K562 (cell line): ENCODE results near the gene LOXL3. TPM values are rescaled to one million over a fixed set of nuclear protein-coding genes. Genes with fewer than 3 reads are reported as not detected.

Experiments
- ELF1 ChIP-seq: fragments of 200-800 bp; sonication (Bioruptor generic); IDR thresholded peaks from 2 replicates; pipeline ENCODE4 v1.6.1; 2016; ENCODE audit warnings: missing genetic modification characterization, missing compliant biosample characterization
- HCFC1 ChIP-seq: IDR thresholded peaks from 2 replicates; pipeline ENCODE4 v1.6.1; 2012; ENCODE audit warnings: low read depth, low read length, improper control_type of control experiment
- MEIS2 ChIP-seq: fragments of 450-650 bp; IDR thresholded peaks from 2 replicates; pipeline ENCODE4 v1.6.1; 2014; ENCODE audit warnings: mild to moderate bottlenecking; ENCODE audit not compliant: partially characterized antibody
- PTBP1 ChIP-seq: fragments of 200-400 bp; formaldehyde crosslinking; IDR thresholded peaks from 2 replicates; pipeline ENCODE4 v1.6.1; 2017; ENCODE audit warnings: low read depth, low read length
- RAD51 ChIP-seq: fragments of 450-650 bp; IDR thresholded peaks from 2 replicates; pipeline ENCODE4 v1.7.1; 2016; ENCODE audit warnings: low read depth, mild to moderate bottlenecking, borderline replicate concordance
- ZNF12 ChIP-seq: sonication (generic); formaldehyde crosslinking; IDR thresholded peaks from 2 replicates; pipeline ENCODE4 v1.4.0; 2020; ENCODE audit warnings: mild to moderate bottlenecking, missing genetic modification reagents
- polyA plus RNA-seq, 8 experiments: library from polyadenylated mRNA; depleted of rRNA in 4 of 8; stranded (reverse) in 5 of 8; unstranded in 3 of 8; fragments of >200 nt; fragmentation: Nextera tagmentation in 2 of 8; fragmentation: Illumina TruSeq in 1 of 8; extraction: Ambion mirVana in 2 of 8; extraction: Trizol in 1 of 8; gene quantifications; 2 replicates each; pipeline versions ENCODE4 v1.2.1 to v1.2.3, GENCODE V29; 2011 to 2014; ENCODE audit warnings: inconsistent platforms in 1 of 8, missing spikeins in 1 of 8
- total RNA-seq, 7 experiments: library from RNA; depleted of rRNA in 6 of 7; stranded (reverse); fragments of >200 nt in 6 of 7; fragmentation: Illumina TruSeq in 2 of 7; extraction: Trizol in 2 of 7; gene quantifications; 2 replicates each; pipeline versions ENCODE4 v1.2.1 to v1.2.3, GENCODE V29; 2011 to 2021; ENCODE audit warnings: low replicate concordance in 1 of 7
- TF ChIP-seq, protein P1 (sequence below): fragments of 450-650 bp; IDR thresholded peaks from 2 replicates; pipeline ENCODE4 v1.7.0; 2016; ENCODE audit warnings: borderline replicate concordance
- TF ChIP-seq, protein P2 (sequence below): fragments of 450-650 bp; IDR thresholded peaks from 2 replicates; pipeline ENCODE4 v1.6.1; 2016; ENCODE audit warnings: mild to moderate bottlenecking
- TF ChIP-seq, protein P3 (sequence below): fragments of 250-450 bp; sonication (Bioruptor Pico); IDR thresholded peaks from 2 replicates; pipeline ENCODE4 v1.8.0; 2022; ENCODE audit warnings: inconsistent platforms, mild to moderate bottlenecking, moderate library complexity, borderline replicate concordance
- TF ChIP-seq, protein P4 (sequence below), 2 experiments: fragments of 450-650 bp; formaldehyde crosslinking in 1 of 2; IDR thresholded peaks; 2 replicates each; pipeline versions ENCODE4 v1.4.0 to v1.6.1; 2014 to 2020; ENCODE audit warnings: mild to moderate bottlenecking in 2 of 2, borderline replicate concordance in 1 of 2, low read depth in 1 of 2
- TF ChIP-seq, protein P5 (sequence below): fragments of 250-450 bp; sonication (Bioruptor Pico); IDR thresholded peaks from 2 replicates; pipeline ENCODE4 v1.6.1; 2021; ENCODE audit warnings: mild to moderate bottlenecking

LOXL3 gene
- total and polyA plus RNA-seq, 9 of the 15 experiments (the other 6 are each of a cell fraction or from before 2014, with no cell fraction given): 0.22 to 0.99 (median 0.31) TPM

DNA sequence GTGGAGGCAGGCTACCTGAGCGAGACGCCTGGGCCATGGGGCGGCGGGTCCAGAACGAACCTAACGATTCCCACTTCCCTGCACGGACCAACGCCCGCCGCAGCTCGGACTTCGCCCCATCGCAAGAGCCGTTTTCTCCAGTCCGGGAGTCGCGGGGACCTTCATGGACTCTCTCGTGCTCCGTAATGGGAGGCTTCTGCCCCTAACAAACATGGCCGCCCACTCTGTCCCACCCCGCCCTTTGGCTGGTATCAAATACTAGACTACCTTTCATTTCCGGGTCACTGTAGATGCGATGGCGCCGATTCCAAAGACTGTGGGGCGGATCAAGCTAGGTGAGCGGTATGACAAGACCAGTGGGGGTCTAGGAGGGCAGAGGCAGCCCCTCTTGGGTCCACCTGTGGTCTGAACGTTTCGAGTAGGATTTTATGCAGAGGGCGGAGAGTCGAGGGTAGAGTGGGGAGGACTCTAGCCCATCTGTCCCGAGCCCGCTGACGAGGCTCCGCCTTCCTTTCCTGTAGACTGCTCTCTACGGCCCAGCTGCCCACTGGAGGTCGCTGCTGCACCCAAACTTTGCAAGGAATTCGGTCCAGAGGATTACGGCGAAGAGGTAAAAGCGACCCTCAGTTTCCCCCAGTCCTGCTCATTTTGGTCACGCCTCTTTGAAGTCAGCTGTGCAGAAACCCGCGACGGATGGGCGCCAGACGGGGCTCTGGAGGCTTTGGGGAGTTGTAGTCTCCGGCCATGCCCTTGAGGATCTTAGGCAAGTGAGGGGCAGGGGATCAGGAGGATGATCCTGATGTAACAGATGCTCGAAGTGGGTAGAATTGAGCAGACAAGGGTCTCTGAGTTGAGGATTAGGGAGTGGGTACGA, 70.7 kb downstream of the LOXL3 start, which contains the start of the genes CCDC142 and TTC31 (continued):
- TF ChIP-seq, protein P1, sequence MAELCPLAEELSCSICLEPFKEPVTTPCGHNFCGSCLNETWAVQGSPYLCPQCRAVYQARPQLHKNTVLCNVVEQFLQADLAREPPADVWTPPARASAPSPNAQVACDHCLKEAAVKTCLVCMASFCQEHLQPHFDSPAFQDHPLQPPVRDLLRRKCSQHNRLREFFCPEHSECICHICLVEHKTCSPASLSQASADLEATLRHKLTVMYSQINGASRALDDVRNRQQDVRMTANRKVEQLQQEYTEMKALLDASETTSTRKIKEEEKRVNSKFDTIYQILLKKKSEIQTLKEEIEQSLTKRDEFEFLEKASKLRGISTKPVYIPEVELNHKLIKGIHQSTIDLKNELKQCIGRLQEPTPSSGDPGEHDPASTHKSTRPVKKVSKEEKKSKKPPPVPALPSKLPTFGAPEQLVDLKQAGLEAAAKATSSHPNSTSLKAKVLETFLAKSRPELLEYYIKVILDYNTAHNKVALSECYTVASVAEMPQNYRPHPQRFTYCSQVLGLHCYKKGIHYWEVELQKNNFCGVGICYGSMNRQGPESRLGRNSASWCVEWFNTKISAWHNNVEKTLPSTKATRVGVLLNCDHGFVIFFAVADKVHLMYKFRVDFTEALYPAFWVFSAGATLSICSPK: no peak
- TF ChIP-seq MEIS2 (no peak), ZNF12 (no peak), HCFC1 (peak; percentile 89), ELF1 (peak; percentile 75), RAD51 (no peak), PTBP1 (no peak)
- TF ChIP-seq, protein P2, sequence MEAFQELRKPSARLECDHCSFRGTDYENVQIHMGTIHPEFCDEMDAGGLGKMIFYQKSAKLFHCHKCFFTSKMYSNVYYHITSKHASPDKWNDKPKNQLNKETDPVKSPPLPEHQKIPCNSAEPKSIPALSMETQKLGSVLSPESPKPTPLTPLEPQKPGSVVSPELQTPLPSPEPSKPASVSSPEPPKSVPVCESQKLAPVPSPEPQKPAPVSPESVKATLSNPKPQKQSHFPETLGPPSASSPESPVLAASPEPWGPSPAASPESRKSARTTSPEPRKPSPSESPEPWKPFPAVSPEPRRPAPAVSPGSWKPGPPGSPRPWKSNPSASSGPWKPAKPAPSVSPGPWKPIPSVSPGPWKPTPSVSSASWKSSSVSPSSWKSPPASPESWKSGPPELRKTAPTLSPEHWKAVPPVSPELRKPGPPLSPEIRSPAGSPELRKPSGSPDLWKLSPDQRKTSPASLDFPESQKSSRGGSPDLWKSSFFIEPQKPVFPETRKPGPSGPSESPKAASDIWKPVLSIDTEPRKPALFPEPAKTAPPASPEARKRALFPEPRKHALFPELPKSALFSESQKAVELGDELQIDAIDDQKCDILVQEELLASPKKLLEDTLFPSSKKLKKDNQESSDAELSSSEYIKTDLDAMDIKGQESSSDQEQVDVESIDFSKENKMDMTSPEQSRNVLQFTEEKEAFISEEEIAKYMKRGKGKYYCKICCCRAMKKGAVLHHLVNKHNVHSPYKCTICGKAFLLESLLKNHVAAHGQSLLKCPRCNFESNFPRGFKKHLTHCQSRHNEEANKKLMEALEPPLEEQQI: no peak
- TF ChIP-seq, protein P3, sequence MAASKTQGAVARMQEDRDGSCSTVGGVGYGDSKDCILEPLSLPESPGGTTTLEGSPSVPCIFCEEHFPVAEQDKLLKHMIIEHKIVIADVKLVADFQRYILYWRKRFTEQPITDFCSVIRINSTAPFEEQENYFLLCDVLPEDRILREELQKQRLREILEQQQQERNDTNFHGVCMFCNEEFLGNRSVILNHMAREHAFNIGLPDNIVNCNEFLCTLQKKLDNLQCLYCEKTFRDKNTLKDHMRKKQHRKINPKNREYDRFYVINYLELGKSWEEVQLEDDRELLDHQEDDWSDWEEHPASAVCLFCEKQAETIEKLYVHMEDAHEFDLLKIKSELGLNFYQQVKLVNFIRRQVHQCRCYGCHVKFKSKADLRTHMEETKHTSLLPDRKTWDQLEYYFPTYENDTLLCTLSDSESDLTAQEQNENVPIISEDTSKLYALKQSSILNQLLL (CRISPR knock-in tag): no peak
- TF ChIP-seq, protein P4, sequence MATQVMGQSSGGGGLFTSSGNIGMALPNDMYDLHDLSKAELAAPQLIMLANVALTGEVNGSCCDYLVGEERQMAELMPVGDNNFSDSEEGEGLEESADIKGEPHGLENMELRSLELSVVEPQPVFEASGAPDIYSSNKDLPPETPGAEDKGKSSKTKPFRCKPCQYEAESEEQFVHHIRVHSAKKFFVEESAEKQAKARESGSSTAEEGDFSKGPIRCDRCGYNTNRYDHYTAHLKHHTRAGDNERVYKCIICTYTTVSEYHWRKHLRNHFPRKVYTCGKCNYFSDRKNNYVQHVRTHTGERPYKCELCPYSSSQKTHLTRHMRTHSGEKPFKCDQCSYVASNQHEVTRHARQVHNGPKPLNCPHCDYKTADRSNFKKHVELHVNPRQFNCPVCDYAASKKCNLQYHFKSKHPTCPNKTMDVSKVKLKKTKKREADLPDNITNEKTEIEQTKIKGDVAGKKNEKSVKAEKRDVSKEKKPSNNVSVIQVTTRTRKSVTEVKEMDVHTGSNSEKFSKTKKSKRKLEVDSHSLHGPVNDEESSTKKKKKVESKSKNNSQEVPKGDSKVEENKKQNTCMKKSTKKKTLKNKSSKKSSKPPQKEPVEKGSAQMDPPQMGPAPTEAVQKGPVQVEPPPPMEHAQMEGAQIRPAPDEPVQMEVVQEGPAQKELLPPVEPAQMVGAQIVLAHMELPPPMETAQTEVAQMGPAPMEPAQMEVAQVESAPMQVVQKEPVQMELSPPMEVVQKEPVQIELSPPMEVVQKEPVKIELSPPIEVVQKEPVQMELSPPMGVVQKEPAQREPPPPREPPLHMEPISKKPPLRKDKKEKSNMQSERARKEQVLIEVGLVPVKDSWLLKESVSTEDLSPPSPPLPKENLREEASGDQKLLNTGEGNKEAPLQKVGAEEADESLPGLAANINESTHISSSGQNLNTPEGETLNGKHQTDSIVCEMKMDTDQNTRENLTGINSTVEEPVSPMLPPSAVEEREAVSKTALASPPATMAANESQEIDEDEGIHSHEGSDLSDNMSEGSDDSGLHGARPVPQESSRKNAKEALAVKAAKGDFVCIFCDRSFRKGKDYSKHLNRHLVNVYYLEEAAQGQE (IDR thresholded peaks at IDR 0.05; ENCODE audit: borderline replicate concordance): peak; percentile 81; the same call in 1 of the 2 replicates
- TF ChIP-seq, protein P4 (CRISPR knock-in tag; IDR thresholded peaks at IDR 0.05; ENCODE audit: low read depth): no peak
- TF ChIP-seq, protein P5, sequence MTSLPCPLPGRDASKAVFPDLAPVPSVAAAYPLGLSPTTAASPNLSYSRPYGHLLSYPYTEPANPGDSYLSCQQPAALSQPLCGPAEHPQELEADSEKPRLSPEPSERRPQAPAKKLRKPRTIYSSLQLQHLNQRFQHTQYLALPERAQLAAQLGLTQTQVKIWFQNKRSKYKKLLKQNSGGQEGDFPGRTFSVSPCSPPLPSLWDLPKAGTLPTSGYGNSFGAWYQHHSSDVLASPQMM (CRISPR knock-in tag): no peak
